SKM-1 (cell line): ENCODE measurements around the gene PLXNB2.

Source experiments
- DNase-seq: peaks from one replicate; lab custom pipeline; 2025; ENCODE audit not compliant: unreplicated experiment; lab: John Stamatoyannopoulos, UW

The PLXNB2 gene

DNA sequence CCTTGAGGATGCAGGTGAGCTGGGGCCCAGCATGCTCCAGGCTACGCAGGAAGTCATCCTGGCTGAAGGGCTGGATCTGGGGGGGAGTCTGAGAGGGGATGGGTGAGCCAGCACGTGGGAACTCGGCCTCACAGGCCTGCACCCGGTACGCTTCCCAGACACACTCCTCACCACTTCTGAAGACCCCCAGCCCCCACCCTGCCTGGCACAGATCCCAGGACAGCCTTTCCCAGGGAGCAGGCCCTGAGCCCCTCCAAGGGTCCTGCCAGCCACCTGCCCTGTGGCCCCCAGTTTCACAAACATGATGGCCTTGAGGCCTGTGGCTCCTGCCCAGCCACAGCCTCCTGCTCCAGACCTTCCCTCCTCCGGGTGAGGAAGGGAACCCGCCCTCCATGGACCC, 5.6 kb upstream of the PLXNB2 start:
- DNase-seq, result no peak

DNA sequence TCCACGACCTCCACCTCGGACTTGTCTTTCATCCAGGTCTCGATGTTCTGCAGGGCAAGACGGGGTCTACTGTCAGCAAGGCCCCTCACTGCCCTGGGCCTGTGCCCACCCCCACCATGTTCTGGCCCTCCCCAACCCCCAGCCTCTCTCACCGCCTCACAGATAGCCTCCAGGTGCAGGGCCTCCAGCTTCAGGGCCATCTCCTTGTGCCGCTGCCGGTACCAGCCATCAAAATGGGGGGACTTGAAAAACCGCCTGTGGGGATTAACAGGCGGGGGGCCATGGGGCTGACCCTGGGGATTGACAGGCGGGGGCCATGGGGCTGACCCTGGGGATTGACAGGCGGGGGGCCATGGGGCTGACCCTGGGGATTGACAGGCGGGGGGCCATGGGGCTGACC, 4.9 kb upstream of the PLXNB2 start:
- no peak for DNase-seq

DNA sequence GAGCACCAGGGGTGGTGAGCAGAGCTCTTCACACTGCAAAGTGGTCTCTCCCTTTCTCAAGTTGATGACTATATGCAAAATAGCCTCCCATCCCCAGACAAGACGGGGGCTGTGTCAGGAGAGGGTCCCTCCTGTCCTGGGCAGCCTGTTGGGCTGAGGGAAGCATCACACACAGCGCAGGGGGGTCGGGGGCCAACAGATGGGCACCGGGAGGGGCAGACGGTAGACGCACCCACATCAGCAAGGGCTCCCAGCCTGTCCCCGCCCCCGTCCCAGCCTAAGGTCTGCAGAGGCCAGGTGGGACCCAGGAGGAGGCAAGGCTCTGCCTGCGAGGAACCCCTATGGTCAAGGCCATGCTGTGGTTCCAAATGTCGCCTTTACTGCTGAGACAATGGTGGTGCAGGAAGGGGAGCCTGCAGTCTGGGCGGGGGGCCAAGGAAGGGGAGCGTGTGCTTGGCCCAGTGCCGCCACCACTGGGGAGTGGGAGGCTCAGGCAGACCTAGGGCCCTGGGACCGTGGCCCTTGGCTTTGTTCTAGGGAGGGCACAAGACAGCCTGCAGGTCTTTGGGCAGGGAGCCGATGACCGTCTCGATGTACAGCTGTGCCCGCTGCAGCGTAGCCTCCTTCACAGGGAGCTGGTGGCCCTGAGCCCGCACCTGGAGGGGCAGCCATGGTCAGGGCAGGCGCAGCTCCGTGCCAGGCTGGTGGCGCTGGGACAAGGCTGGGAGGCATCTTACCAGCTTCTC, 4.3 kb upstream of the PLXNB2 start:
- no peak for DNase-seq

DNA sequence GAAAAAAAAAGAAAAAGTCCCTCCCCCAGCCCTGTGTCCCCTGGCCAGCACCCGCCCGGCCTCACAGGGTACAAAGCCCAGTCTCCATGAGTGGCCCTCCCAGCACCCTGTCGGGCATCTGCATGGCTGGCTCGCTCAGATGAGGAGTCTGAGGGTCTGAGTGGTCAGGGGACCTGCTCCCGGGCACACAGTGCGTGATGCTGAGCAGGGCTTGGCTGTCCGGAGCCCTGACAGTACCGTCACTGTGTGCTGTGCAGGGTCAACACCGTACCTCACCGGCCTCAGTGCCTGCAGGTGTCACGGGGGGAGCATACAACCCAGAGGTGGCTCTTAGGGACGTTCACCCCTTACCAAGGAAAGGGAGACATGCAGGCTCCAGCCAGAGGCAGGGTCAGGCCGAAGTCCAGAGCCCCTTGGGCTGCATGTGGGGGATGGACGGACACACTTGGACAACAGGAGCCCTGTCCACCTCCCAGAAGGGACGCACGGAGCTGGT, 3.6 kb upstream of the PLXNB2 start:
- DNase-seq, result no peak

DNA sequence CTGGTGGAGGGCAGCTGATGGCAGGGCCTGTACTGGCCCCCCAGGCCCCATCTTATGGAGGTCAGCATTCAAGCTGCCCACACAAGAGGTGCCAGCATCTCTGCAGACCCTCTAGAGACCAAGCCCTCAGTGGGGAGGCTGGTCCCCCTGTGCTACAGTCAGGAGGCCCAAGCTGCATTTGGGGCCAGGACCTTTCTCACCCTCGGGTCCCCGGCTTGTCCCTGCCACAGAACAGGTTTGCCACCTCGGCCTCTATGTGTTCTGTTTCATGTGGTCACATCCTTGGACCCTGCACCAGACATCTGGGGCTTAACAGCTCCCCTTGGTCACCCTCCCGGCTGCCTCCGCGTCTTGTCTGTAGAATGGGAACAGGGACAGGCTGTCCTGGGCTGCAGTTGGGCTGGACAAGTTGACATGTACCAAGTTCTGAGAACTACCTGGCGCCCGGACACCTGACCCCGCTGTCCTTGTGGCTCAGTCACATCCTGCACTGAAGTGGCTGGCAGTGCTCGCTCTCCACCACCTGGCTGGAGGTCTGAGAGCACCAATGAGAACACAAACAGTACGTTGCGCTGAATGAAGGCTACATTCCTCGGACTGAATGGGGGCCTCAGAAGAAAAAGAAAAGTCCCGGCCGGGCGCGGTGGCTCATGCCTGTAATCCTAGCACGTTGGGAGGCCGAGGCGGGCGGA, 2.7 kb upstream of the PLXNB2 start:
- no peak for DNase-seq

DNA sequence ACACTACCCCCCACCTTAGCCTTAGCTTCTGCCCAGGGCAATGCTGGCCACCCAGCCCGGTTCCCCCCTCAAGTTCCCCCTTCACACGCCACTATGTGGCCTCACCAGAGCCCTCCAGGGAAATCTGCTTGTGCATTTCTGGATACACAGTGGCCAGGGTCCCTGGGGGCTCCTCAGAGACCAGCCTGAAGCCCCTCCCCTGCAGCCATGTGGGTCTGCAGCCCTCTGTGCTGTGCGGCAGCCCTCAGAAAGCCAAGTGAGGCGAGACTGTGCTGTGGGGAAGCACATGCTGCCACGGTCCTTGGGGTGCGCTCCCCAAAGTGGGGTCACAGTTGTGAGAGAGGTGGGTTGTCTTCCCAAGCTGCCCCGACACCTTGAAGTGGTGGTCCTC, 2.1 kb upstream of the PLXNB2 start:
- DNase-seq, result no peak

DNA sequence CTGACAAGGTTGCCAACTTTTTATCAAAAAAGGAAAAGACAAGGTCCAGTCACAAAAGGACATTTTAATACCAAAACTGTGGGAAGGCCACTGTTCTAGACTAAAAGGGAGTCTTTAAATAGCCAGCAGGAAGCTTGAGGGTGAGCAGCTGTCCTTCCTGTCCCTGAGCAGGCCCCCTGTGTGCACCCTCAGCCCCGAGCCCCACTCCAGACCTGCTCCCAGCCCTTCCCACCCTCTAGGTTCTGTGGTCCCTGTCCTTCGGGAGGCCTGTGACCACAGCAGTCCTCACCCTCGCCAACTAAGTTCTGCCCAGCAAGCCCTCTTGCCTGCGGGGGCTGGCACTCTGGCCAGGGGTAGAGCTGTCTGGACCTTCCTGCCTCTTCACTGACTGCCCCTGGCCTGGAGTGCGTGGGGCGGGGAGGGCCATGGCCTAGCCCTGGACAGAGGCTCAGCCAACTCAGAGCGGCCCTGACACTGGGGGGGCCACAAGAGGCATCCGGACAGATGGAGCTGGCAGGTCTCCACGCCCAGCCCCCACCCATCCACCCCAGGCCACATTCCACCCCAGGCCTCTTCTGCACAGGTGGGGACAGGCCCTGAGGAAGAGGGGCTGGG, 1.6 kb upstream of the PLXNB2 start:
- DNase-seq, result no peak

DNA sequence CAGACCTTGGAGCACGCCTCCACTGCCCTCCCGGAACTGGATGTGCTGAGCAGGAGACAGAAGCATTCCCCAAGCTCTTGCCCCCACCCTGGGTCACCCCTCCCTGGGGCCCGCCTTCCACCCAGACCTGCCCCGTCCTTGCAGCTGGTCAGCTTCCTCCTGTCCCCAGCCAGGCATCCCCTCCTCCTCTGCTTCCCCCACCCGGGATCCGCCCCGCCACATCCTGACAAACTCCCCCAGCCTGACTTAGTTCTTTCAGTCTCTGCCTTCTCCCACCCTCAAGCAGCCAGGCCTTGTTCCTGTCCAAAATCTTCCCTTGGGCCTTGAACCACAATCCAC, 1.1 kb upstream of the PLXNB2 start:
- DNase-seq, result peak; percentile 66

DNA sequence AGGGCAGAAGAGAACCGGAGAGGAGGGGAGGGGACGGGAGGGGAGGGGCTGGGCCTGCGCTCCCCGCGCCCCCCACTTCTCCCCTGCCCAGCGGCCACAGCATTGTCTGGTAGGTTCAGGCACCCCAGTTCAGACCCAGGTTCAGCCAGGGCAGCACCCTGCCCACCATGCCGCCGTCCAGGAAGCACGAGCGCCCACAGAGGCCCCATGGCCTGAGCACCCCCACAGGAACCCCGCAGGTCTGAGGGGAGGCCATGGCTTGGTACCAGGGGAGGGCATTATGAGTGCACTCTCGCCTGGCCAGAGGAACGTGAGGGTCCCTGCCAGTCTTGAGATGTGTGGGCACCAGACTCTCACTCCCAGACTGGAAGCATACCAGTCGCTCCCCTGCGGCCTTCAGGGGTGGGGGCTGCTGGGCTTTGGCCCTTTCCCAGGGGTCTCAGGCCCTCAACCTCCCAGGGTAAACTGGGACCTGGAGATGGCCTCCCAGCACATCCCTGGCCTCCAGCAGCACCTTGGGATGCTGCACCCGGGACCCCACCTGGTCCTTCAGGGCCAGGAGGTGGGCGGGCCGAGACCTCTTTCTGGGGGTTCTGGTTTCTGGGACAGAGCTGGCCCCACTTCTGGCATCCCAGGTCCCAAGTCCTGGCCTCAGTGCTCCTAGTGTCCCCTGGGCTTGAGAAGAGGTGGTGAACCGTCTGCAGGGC, 597 bp upstream of the PLXNB2 start:
- no peak for DNase-seq

DNA sequence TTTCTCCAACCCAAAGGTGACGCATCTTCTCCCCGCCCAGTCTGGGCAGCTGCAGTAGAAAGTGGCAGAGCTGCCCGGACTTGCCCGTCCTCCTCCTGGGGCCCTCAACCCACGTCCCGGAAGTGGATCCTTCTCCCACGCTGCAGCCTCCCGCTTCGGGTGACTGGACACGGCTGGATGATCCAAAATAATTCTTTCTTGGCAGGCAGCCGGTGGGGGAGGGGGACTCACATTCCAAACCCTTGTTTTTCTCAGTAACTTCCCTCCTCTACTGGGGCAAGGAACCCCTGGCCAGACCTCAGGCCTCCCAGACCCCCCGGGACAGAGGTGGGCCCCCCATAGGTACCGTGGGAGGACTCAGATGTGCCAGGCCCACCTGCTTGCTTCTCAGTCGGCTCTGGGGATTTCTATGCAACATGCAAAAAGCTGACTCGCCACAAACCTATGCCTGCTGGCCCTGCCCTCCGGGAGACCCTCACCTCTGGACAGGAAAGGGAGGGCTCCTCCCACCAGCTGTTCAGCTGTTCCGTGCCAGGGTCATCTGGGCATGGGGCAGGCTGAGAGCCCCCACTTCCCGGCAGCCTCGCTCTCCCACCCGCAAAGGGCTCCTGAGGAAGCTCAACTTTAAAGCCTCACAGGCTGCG, 1.4 kb downstream of the PLXNB2 start:
- DNase-seq, result peak; percentile 18

DNA sequence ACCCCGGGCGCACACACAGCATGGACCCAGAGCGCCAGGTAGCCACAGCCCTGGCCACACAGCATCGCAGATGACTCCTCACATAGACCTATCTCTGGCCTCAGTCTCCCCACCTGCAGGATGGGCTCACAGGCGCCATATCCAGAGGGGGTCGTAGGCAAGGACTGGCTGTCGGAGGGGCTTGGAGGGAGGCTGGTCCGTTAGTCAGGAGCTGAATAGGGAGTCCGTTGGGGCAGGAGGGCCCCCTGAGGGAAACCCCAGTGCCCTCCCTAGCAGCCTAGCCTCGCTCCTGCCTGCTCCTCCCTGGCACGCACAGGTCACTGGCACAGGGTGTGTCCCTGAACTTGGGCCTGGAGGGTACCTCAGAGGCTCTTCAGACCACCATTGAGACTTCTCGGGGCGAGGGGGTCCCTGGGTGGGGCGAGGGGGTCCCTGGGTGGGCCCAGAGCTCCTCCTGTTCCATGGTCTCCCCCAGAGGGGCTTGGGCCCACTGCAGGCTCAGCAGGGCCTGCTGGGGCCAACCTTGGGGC, 2.0 kb downstream of the PLXNB2 start:
- no peak for DNase-seq

DNA sequence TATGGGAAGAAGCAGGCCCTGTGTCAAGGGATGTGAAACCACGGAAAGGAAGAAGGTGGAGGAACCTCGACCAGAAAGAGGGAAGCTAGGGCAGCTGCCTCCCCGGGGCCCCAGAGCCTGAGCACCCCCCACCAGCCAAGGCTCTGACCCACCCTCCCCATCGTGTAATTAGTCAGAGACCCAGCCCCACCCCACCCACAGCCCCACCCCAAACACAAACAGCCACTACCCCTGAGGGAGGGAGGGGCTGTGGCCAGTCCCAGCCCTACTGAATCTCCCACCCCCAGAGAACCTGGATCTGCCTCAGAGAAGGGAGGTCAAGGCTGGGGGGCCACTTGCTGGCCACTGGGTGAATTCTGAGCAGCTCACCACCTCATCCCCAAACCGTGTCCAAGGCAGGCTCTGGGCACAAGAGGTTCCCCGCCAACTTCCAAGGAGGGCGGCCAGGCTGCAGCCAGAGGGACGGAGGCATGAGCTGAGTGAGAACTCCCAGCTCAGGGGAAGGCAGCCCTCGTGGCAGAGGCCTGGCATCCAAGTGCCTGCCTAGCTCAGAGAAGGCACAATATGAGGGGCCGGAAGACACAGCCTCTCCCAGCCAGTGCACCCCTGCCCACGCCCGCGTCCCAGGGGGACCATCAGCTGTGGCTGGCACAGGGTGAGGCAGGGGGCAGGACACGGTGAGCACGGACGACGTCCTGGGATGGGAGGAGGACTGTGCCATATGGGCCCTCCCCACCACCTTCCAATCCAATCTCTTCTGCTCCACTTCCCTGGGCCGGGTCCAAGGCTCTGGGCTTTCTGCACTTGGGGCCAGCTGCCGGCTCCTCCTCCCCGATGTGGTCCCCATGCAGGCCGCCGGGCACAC, 2.7 kb downstream of the PLXNB2 start:
- DNase-seq, result peak; percentile 55

DNA sequence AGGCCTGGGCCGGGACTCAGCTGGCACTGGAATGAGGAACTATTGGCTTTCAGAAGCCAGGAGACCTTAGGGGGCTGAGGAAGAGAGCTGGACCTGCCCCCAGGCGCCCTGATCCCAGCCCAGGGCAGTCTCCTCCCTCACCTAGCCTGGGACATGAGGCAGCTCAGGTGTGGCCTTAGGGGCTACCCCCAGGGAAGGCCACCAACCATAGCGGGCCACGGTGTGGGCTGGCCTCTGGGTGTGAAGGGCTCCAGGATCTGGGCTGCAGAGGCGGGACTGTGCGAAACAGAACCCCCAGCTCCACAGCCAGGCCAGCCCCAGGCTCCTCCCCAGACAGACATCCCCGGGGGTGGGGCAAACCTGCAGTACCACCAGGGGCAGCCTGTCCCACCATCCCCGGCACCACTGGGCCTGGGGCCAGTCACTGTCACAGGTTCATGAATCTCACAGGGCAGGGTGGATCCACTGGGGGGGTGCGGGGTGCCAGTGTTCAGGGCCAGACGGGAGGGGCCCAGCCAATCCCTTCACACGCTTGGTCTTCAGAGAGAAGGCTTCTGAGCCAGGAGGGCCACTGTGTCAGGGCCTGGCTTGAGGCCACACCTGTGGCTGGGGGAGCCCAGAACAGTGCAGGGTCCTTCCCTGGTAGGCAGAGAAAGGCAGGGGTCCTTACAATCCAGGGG, 3.5 kb downstream of the PLXNB2 start:
- DNase-seq, result peak; percentile 8

DNA sequence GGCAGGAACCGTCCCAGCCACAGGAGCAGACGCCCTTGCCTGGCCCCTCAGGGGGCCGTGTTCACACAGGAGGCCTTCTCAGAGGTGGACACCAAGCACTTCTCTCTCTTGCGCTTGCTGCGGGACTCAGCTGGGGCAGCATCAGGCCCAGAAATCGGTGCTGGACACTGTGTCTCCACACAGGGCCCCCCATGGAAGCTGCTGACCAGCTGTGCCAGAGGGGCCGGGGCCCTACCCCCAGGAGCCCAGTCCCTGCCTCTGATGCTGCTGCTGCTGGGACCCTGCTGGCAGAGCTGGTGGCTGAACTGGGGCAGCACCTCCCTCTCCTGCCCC, 4.0 kb downstream of the PLXNB2 start:
- no peak for DNase-seq

DNA sequence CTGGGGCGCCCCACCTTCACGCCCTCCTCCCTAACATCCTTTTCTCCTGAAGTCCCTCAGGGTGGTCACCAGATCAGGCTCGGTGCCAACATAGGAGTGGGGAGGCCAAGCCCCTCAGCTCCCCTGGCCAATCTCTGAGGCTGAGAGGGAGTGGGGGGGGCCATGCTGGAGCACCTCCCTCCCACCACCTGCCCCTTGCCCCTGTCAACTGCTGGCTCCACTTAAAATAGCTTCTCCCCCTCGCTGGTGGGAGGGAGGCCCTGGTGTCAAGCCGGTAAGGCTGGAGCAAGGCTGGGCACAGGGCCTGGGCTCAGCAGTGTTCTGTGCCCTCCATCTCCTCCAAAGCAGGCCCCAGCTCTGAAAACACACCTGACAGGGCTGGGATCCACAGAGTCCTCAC, 4.9 kb downstream of the PLXNB2 start:
- DNase-seq, result no peak

DNA sequence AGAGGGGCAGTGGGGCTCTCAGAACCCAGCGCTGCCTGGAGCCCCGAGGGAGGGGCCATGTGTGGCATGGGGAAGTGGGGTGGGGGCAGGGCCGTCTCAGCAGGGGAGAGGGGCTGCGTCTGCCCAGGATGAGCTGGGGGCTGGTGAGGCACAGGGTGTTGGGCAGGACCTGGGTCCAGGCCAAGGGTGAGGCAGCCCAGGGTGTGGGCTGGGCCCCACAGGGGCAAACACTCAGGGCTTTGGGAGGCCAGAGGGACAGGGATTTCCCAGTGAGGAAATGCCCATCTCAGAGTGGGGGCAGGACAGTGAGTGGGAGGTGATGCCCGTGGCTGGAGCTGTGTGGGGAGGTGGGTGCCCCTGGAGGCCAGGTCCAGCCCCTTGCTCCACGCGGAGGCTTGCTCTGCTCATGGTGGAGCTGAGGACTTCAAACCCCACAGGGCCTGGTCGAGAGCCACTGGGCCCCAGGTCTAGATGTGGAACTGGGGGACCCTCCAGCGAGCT, 5.4 kb downstream of the PLXNB2 start:
- DNase-seq, result no peak

DNA sequence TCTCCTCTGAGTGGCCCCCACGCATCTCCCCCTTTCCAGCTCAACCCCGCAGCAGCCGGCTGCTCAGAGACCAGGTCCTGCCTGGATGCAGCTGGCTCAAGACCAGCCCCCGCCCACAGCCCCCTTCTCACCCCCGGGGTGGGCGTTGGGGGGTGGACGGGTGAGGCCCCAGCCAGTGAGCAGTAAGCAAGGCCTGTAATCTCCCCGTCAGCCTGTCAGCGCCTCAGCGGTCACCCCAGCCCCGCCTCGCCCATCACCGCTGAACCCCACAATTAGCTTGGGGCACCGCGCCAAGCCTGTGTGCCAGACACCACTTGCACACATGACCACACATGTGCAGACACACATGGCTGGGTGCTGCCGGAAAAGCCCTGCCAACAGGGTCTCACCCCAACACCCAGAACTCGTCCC, 5.9 kb downstream of the PLXNB2 start:
- no peak for DNase-seq

DNA sequence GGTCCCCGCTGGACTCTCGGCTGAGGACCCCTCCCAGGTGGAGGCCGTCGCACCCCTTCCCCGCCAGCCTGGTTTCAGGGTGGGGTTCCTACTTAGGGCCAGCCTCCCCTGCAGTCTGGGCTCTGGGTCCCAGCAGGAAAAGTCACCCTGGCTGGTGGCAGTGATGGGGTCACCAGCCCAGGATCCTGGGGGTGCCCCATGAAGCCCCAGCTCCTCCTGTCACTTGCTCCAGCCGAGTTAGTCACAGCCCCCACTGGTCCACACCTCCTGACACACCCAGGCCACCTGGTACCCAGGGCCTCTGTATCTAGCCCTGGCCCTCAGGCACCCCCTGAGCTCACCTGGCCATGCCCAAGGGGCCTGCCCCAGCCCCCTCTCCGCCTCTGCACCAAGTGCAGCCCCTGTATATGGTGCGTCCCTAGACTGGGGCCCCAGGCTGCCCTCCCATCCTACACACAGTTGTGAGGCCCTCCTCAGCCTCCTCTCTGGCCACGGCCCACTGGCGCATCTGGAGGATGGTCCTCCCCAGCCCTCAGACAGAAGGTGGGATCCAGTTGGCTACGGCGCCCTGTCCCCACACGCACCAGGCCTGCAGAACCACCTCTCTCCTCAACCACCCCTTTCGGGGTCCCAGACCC, 6.7 kb downstream of the PLXNB2 start:
- DNase-seq, result no peak
